Inferior parietal cortex (tissue), 1 donor: ENCODE data around the gene IFNB1.
A peak's percentile ranks its signal among the peaks of the same experiment; 100 is the strongest.

Experiments
- DNase-seq: peaks from one replicate; pipeline ENCODE4 v3.0.0-alpha.2; 2016; ENCODE audit errors: extremely low spot score

The IFNB1 gene

GRCh38 chr9:21070171-21070571, 7.6 kb downstream of the IFNB1 start:
- peak; percentile 77 for DNase-seq

GRCh38 chr9:21060919-21061561, 16.7 kb downstream of the IFNB1 start:
- DNase-seq: peak; percentile 5

GRCh38 chr9:21056931-21057330, 20.8 kb downstream of the IFNB1 start:
- DNase-seq: no peak

GRCh38 chr9:21053851-21054250, 23.9 kb downstream of the IFNB1 start:
- no peak for DNase-seq

- DNase-seq: no peak
These were observed 30.5 kb downstream of the IFNB1 start for GRCh38 chr9:21047281-21047691.

- no peak for DNase-seq
These were observed 33.9 kb downstream of the IFNB1 start for GRCh38 chr9:21043841-21044240.

GRCh38 chr9:21042466-21042865, 35.3 kb downstream of the IFNB1 start:
- DNase-seq: no peak

- no peak for DNase-seq
These were observed 38.4 kb downstream of the IFNB1 start for GRCh38 chr9:21039302-21039701.

- DNase-seq: no peak
These were observed 40.5 kb downstream of the IFNB1 start for GRCh38 chr9:21037278-21037677.

- no peak for DNase-seq
These were observed 45.9 kb downstream of the IFNB1 start for GRCh38 chr9:21031808-21032183.

GRCh38 chr9:21031091-21031807, 46.5 kb downstream of the IFNB1 start, which contains the start of gene HACD4:
TSS of gene HACD4 (minus strand) at chr9:21031640. CDS start at chr9:21031590, 50 bp downstream.
- DNase-seq: peak; percentile 21

GRCh38 chr9:21030389-21031035, 47.2 kb downstream of the IFNB1 start:
- DNase-seq: peak; percentile 28

- DNase-seq: peak; percentile 53
These were observed 48.1 kb downstream of the IFNB1 start for GRCh38 chr9:21029661-21030060.

GRCh38 chr9:21028466-21028865, 49.3 kb downstream of the IFNB1 start:
- DNase-seq: peak; percentile 54

GRCh38 chr9:21027295-21027694, 50.4 kb downstream of the IFNB1 start:
- DNase-seq: no peak
